Measurements from ENCODE around the gene PDE8A. TPM values are rescaled to one million over a fixed set of nuclear protein-coding genes. Genes with fewer than 3 reads are reported as not detected.

PDE8A gene
- total and polyA plus RNA-seq, 10 of the 15 experiments (the other 5 are each of a cell fraction or from before 2014, with no cell fraction given) = 6.7 to 69.2 (median 27.2) TPM

- in situ Hi-C loops (cut with MboI) (no loop called here), intact Hi-C loops (cut with micrococcal nuclease; ENCODE audit: unreplicated experiment) (no loop called here)
- no peak overlapping the region for H3K27ac ChIP-seq (ENCODE audit: control insufficient read depth, insufficient read depth)
- ATAC-seq (no peak), FAIRE-seq (no peak), DNase-seq (ENCODE audit: low read depth, low spot score) (no peak)
- H3K4me2 ChIP-seq (ENCODE audit: control insufficient read depth, insufficient read depth) = no peak overlapping the region
- no peaks in the 10 kb centered on the region for H3K79me2 ChIP-seq (ENCODE audit: control insufficient read depth, insufficient read depth, low read length)
- TF ChIP-seq ZNF384 (IDR thresholded peaks at IDR 0.05; ENCODE audit: borderline replicate concordance, low read depth, low read length) = no peak
- no peak for TF ChIP-seq CBFB (IDR thresholded peaks at IDR 0.05; ENCODE audit: low read depth)
- no peak for TF ChIP-seq ZNF207 (IDR thresholded peaks at IDR 0.05; ENCODE audit: borderline replicate concordance)
- no peak for TF ChIP-seq WRNIP1 (IDR thresholded peaks at IDR 0.05; ENCODE audit: borderline replicate concordance, low read depth, low read length)
- TF ChIP-seq CEBPB (IDR thresholded peaks at IDR 0.05; ENCODE audit: borderline replicate concordance in 1 of 2, low read depth in 2 of 2, low read length in 2 of 2) = no peak
- TF ChIP-seq YY1 (IDR thresholded peaks at IDR 0.05; ENCODE audit: low read depth, low read length) = no peak
- TF ChIP-seq BMI1 (IDR thresholded peaks at IDR 0.05; ENCODE audit: borderline replicate concordance) = no peak
- TF ChIP-seq ELK1 (IDR thresholded peaks at IDR 0.05; ENCODE audit: low read depth, low read length) = no peak
- no peak for TF ChIP-seq ZBTB33 (IDR thresholded peaks at IDR 0.05)
- TF ChIP-seq NFIC (IDR thresholded peaks at IDR 0.05; ENCODE audit: low read depth, low read length) = no peak
- TF ChIP-seq FOXM1 (IDR thresholded peaks at IDR 0.05; ENCODE audit: low read depth, low read length) = no peak
- no peak for TF ChIP-seq HCFC1 (IDR thresholded peaks at IDR 0.05; ENCODE audit: low read length)
- no peak for TF ChIP-seq NKRF (conservative IDR thresholded peaks at IDR 0.05)
- TF ChIP-seq MXI1 (IDR thresholded peaks at IDR 0.05; ENCODE audit: low read depth, low read length) = no peak
- no peak for TF ChIP-seq POU2F2 (IDR thresholded peaks at IDR 0.05; ENCODE audit: borderline replicate concordance, low read depth, low read length)
- no peaks in the 10 kb centered on the region for H3K9me3 ChIP-seq (replicated peaks; ENCODE audit: control insufficient read depth, insufficient read depth, low read length)
- no TSS peak for BruUV-seq (replicated peaks)
- no peak overlapping the region for H3K9ac ChIP-seq (ENCODE audit: control insufficient read depth, insufficient read depth, low read length)
- RAD21 ChIA-PET (ENCODE audit: unreplicated experiment) = no interaction called here
- no peaks in the 10 kb centered on the region for H3K36me3 ChIP-seq (ENCODE audit: control insufficient read depth in 2 of 2, insufficient read depth in 2 of 2, low read length in 1 of 2)
- CTCF ChIA-PET = no interaction called here
- no peak overlapping the region for H2AFZ ChIP-seq (ENCODE audit: control insufficient read depth, low read depth, low read length)
- no peaks in the 10 kb centered on the region for H4K20me1 ChIP-seq (ENCODE audit: control insufficient read depth, insufficient read depth)
- POLR2A ChIA-PET = no interaction called here
- no peaks in the 10 kb centered on the region for H3K27me3 ChIP-seq (replicated peaks in 1 of 2; ENCODE audit: control insufficient read depth in 2 of 2, insufficient read depth in 2 of 2, low read length in 1 of 2)
- SMC1A ChIA-PET (ENCODE audit: uncharacterized antibody, unreplicated experiment) = no interaction called here
- H3K4me3 ChIP-seq = no peak overlapping the region
- H3K4me1 ChIP-seq (ENCODE audit: control insufficient read depth, insufficient read depth, low read length) = no peaks in the 10 kb centered on the region
- 24% methylated on average over 1 of the region's 1 CpG for WGBS (ENCODE audit: insufficient coverage, insufficient replicate concordance, low lambda C conversion rate, missing lambda C conversion rate)
These were observed 174.2 kb downstream of the PDE8A start for GRCh38 chr15:85155857-85156256.
